DND-41 (cell line): Measurements from ENCODE around the gene PXN.
"Not testable (repeated sequence)": the region's sequence is repeated elsewhere in the genome, so short reads cannot be mapped to it uniquely, and the experiment has no call there.

Experiments used
- CTCF ChIP-seq: IDR thresholded peaks from 2 replicates; pipeline ENCODE4 v1.5.1; 2012; ENCODE audit warnings: borderline replicate concordance, low read length, moderate library complexity, mild to moderate bottlenecking; ENCODE audit not compliant: poor library complexity, severe bottlenecking; ENCODE audit errors: extremely low read depth
- EZH2 ChIP-seq: IDR thresholded peaks from 3 replicates; pipeline ENCODE4 v1.6.1; 2012; ENCODE audit warnings: borderline replicate concordance, low read depth, mild to moderate bottlenecking, moderate library complexity, low read length, inconsistent platforms; ENCODE audit not compliant: severe bottlenecking

GRCh38 chr12:120246705-120247104 is 18.8 kb downstream of the PXN start:
- not testable (repeated sequence) for TF ChIP-seq EZH2, CTCF
